Neural cell (in vitro differentiated cells): Measurements from ENCODE around the gene RUNX3.

Experiments used
- CTCF ChIP-seq: fragments of 450-650 bp; IDR thresholded peaks from 2 replicates; pipeline ENCODE4 v1.5.1; 2014; ENCODE audit warnings: antibody characterized with exemption, mild to moderate bottlenecking, moderate library complexity; ENCODE audit not compliant: poor library complexity, severe bottlenecking
- POLR2AphosphoS5 ChIP-seq: IDR thresholded peaks from 2 replicates; pipeline ENCODE4 v1.6.1; 2012
- TF ChIP-seq, protein P1 (sequence below): IDR thresholded peaks from 2 replicates; pipeline ENCODE4 v1.6.1; 2012; ENCODE audit warnings: borderline replicate concordance

DNA sequence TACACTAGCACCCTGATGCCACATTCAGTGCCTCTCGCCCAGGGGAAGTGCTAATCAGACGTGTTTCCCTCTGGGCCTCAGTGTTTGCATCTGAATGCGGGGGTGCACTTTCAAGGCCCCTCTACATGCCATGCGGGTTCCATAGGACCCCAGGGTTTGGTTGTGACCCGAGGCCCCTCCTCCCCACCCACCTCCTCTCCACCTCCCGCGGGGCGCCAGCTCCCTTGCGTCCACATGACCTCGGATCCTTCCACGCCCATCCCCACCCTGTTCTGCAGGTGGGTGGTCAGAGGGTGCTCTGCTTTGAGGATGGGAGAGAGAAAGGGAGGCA, 5.1 kb upstream of the RUNX3 start:
- TF ChIP-seq POLR2AphosphoS5, result no peak
- no peak for TF ChIP-seq CTCF
- TF ChIP-seq, protein P1, sequence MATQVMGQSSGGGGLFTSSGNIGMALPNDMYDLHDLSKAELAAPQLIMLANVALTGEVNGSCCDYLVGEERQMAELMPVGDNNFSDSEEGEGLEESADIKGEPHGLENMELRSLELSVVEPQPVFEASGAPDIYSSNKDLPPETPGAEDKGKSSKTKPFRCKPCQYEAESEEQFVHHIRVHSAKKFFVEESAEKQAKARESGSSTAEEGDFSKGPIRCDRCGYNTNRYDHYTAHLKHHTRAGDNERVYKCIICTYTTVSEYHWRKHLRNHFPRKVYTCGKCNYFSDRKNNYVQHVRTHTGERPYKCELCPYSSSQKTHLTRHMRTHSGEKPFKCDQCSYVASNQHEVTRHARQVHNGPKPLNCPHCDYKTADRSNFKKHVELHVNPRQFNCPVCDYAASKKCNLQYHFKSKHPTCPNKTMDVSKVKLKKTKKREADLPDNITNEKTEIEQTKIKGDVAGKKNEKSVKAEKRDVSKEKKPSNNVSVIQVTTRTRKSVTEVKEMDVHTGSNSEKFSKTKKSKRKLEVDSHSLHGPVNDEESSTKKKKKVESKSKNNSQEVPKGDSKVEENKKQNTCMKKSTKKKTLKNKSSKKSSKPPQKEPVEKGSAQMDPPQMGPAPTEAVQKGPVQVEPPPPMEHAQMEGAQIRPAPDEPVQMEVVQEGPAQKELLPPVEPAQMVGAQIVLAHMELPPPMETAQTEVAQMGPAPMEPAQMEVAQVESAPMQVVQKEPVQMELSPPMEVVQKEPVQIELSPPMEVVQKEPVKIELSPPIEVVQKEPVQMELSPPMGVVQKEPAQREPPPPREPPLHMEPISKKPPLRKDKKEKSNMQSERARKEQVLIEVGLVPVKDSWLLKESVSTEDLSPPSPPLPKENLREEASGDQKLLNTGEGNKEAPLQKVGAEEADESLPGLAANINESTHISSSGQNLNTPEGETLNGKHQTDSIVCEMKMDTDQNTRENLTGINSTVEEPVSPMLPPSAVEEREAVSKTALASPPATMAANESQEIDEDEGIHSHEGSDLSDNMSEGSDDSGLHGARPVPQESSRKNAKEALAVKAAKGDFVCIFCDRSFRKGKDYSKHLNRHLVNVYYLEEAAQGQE, result no peak
